ENCODE measurements around the gene ANGPTL7.
"Not testable (repeated sequence)": the region's sequence is repeated elsewhere in the genome, so short reads cannot be mapped to it uniquely, and the experiment has no call there.

The ANGPTL7 gene

GRCh38 chr1:11188858-11189451 lies at the start of gene ANGPTL7:
Gene ANGPTL7 (plus strand): TSS chr1:11189355. CDS start chr1:11189580, 225 bp downstream.
- DNase-seq: no peak

- no peak for DNase-seq
These were observed 46.4 kb upstream of the ANGPTL7 start for GRCh38 chr1:11142618-11143391.

DNA sequence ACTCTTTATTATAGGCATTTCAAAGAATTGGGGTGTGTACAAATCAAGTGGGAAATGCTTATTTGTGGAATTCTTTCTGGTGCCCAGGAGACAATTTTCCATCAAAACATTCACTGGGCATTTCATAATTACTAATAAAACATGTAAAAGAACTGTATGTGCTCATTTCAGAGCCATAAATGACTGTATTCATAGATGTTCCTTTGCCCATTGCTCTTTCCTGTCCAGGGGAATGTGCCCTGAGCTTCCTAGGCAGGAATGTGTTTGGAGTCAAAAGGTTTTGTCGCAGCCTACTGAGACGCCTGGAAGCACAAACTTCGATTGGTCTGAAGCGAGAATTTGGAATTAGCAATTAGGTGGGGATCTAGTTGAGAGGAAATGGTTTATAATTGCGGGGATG lies 45.8 kb upstream of the ANGPTL7 start:
- no peak for DNase-seq

DNA sequence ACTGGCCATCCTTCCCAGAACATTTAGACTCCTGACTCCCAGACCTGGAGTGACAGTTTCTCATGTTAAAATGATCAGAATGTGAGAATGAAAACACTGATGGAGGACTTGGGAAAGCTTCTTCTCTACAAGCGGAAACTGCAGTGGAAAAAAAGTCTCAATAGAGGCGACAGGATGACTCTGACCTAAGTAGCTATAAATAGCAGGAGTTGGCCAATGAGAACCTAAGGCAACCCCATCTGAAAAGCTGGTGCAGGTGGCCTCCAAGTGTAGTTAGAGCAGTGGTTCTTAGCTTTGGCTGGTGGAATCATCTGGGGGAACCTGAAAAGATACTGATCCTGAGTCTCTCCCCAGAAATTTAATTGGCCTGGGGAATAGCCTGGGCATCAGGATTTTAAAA lies 45.2 kb upstream of the ANGPTL7 start:
- DNase-seq: no peak

DNA sequence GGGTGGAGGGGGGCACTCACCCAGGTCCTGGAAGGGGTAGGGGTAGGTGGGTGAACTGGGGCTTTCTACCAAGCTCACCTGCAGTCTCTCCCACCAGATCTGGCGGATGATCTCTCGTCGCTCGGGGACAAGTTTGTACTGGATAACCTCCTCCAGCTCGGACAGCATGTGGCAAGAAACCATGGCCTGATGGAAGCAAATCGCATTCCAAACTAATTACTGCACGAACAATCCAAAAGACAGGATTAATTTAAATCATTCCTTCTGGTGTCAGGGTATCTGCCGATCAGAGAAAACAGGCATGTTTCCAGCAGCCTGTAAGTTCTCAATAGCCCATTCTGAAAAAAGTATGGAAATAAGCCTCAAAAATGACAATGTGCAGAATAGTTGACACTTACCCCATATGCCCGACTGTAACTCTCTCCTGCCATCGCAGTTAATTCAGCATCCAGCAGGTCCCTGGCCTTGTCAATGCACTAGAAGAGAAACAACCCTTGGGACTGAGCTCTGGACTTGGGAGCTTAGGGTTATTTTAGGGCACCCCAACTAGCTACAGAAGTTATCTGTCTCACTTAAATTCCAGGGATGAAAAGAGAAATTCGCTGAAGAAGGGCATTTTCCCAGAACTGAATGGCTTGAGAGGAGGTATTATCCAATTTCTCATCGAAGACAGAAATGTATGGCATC lies 44.4 kb upstream of the ANGPTL7 start:
- DNase-seq: no peak

DNA sequence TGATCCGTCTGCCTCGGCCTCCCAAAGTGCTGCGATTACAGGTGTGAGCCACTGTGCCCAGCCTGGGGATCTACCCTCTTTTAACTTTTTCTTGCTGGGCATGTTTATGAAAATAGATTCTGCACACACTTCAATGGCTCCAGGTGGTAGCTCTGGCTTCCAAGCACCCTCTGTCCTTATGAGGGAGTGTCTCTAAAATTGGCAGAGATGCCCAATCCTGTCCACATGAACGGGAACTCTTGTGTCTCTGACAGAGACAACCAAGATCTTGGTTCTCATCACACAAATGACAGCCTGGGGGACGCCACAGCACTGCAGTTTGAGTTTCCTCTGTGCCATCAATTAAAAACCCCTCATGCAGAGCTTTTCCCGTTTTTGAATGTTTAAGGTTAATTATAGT lies 43.4 kb upstream of the ANGPTL7 start:
- DNase-seq: no peak

DNA sequence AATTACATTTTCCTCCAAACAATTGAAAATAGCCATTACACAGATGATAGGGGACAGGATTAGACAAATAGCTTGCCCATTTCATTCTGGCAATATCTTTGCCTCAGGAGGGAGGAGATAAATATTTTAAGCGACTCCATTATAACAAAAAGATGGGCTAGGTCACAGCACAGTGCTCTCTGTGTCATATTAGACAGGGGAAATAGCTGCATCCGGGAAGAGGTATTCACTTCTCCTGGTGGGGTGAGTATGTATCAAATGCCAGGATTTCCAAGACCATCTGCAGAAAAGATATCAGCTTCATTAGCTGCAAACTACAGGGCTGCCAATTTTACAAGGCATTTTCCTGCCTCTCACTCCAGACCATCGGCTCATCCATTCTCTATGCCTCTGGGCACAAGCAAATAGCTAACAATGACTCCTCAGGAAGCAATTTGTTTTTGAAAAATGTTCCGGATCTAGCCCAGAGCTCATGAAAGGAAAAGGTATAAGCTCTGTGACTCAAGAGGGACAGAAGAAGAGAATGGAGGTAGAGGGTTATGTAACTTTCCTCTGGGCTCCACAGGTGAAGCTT lies 41.9 kb upstream of the ANGPTL7 start:
- no peak for DNase-seq

GRCh38 chr1:11150326-11150725 lies 38.8 kb upstream of the ANGPTL7 start:
- no peak for DNase-seq

DNA sequence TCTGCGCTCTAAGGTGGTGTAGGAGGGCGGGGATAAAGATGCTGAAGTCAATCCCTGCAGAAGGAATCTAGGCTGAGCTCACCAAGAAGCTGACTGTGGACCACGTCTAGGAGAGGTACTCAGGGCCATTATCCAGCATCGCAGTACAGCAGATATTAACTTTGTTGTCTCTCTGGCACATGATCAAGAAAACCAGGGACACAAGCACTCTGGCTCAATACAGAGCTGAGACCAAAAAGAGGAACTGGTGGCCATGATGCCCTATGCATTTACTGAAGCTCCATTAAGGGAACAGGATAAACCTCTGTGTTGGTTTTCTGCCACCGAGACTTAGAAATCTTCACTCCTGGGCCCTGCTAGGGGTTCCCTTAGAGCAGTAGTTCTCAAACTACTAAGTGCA lies 38.0 kb upstream of the ANGPTL7 start:
- peak; percentile 11 for DNase-seq

DNA sequence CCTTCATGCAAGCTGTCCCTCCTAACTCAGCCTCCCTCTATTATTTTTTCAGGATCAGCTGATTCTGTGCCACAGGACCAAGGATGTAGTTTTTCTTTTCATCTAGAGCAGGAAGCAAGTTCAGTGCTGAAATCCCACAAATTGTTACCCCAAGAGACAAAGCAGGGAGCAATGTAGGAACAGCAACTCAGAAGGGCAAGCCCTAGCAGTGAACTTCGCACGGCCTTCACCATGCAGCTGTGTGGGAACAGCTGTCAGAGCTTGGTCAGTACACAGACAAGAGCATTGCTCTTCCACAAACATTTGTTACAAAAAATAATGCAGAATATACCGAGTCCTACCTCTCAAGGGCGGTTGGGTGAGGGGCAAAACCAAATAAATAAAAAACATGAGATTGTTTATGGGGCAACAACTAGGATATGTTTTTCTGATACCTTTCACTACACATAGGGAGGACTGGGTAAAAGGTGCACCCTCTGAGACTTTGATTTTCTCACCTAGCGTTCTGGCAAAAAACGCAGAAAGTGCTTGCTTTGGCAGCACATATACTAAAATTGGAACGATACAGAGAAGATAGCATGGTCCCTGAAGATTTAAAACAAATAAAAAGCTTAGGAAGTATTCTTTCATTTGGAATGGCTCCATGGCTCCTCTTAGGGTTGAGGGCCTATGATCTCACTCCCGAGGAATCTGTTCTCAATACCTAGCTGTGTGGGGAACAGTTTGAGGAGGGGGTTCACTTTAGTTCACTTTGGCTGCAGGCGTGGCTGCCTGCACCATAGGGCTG lies 37.1 kb upstream of the ANGPTL7 start:
- DNase-seq: no peak

- DNase-seq: no peak
These were observed 36.4 kb upstream of the ANGPTL7 start for GRCh38 chr1:11152755-11153154.

- DNase-seq: no peak
These were observed 36.0 kb upstream of the ANGPTL7 start for GRCh38 chr1:11153184-11153583.

DNA sequence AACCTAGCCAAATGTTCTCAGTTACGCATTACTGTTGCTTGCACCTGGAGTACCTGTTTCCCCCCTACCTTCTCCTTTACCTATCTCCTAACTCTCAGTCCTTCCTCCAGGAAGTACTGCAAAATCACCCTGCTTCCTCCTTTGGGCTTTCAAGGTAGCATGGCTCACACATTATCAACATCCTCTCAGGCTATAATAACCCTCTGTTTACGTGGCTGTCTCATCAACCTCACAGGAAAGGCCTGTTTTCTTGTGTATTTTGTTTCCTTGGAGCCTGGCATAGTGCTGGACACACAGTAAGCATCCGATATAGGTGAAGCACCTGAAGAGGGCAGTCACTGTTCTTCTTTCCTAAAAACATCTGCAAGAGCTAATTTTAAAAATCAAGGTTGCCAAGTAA lies 32.7 kb upstream of the ANGPTL7 start:
- DNase-seq: no peak

GRCh38 chr1:11156963-11157362 lies 32.2 kb upstream of the ANGPTL7 start:
- no peak for DNase-seq

- DNase-seq: no peak
These were observed 31.8 kb upstream of the ANGPTL7 start for GRCh38 chr1:11157394-11157793.

DNA sequence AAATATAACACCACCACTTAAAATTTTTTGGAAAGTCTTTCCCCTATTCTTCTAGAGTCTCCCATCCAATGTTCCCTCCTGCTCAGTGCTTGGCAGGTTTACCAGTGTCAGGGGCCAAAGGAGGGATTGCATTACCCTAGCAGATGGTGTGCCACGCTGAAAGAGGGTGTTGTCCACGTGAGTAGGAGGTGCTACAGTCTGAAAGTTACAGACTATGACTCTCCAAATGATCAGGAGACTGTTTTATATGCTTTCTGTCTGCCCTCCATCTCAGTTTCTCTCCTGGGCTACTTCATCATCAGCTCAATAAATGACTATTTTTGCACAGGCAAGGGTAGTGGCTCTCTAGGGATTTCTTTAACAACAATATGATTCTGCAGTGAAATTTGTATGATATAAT lies 31.3 kb upstream of the ANGPTL7 start:
- no peak for DNase-seq

DNA sequence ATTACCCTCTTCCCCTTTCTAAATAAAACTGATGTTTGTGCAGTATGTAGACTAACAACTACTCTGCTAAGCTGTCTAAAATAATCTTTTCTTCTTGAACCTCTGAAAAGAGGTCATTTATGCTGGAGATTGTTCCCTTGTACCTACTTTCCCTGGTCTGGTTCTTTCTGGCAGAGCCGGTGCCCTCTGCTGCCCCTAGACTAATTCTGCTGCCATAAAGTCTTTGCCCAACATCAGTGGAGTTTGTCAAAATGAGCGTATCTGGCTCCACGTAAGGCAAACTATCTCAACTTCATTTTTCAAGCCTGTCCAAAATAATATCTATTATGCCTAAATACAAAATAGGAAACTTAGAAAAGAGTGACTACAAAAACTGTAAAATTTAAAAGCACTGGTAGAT lies 30.9 kb upstream of the ANGPTL7 start:
- no peak for DNase-seq

DNA sequence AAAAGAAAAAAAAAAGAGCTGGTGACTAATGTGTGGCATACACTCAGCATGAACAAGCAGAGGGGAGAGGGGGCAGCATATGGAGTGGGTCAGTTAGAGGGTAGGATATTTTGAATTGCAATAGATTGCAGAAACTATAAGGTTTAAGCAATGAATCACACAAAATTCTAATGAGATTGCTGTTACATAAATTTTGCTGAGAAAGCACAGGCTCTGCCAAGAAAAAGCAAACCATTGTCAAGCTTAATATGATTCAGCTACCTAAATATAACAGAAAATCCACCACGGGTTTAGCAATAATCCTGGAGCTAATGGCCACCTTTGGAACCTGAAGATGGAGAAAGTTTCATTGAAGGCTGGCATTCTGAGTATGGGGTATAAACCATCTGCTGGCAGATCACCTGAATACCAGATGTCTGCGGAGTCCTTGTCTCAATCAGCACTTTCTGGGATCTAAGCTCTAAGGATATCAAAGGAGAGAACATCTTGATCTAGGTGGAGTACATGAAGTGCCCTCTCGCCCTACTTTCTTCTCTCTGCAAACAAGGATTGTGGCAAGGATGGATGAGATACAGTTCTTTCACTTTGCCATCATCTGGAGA lies 30.3 kb upstream of the ANGPTL7 start:
- no peak for DNase-seq

- DNase-seq: not testable (repeated sequence)
These were observed 26.4 kb upstream of the ANGPTL7 start for GRCh38 chr1:11162752-11163151.

- DNase-seq: not testable (repeated sequence)
These were observed 22.4 kb upstream of the ANGPTL7 start for GRCh38 chr1:11166744-11167143.

DNA sequence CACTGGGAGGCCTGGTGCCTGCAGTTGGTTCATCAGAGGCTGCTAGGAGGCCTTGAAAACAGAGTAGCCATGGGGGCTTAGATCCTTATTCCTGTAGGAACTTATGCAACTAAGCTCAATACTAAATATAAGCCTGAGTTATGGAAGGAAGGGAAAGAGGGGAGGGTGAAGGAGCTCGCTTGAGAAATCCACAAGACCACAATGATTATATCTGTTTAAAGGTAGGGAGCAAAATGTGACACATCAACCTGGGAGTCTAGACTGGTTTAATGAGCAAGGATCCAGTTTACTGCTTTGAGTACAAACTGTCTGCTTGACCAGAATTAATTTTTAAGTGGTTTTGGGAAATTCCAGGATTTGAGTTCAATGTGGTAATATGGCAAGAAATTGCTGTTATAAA lies 20.4 kb upstream of the ANGPTL7 start:
- no peak for DNase-seq

- no peak for DNase-seq
These were observed 20.0 kb upstream of the ANGPTL7 start for GRCh38 chr1:11169202-11169601.

DNA sequence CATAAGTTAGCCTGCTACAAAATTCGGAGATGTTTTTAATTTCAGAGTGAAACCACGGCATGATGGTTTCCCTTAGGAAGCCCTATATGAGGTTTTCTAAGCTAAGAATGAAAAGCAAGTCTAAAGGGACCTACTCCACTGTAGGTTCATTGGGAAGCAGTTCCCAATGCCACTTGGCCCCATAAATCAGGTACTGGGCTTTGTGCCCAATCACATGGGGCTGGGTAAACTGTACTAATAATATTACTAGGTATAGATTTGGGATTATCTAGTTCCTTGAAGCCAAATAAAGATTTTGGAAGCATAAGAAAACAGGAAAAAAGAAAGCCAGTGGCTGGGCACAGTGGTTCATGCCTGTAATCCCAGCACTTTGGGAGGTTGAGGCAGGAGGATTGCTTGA lies 19.1 kb upstream of the ANGPTL7 start:
- DNase-seq: no peak
